CD14-positive monocyte (primary cell): ENCODE data around the gene MAP6. TPM values are rescaled to one million over a fixed set of nuclear protein-coding genes. Genes with fewer than 3 reads are reported as not detected.

Source experiments
- DNase-seq, 3 donors: peaks; one replicate each; pipeline ENCODE4 v3.0.0-alpha.2; 2011 to 2022
- H2AFZ ChIP-seq: 2 replicates; pipeline ENCODE4 v1.6.0; 2012; ENCODE audit warnings: mild to moderate bottlenecking, low read depth, low read length, inconsistent platforms; ENCODE audit not compliant: insufficient read depth, poor library complexity, severe bottlenecking
- H3K27ac ChIP-seq, 2 donors: 1 replicate in 1 of 2; 2 replicates in 1 of 2; pipeline ENCODE4 v1.5.1; 2012 to 2013; ENCODE audit warnings: low read length in 2 of 2, control low read depth in 1 of 2, inconsistent platforms in 1 of 2, low read depth in 1 of 2, mild to moderate bottlenecking in 1 of 2
- H3K27me3 ChIP-seq, 2 donors: one replicate each; pipeline versions ENCODE4 v1.6.0 to v1.6.1; 2011 to 2013; ENCODE audit warnings: low read length in 2 of 2; ENCODE audit not compliant: control insufficient read depth in 2 of 2, insufficient read depth in 2 of 2
- H3K36me3 ChIP-seq, 2 donors: replicated peaks in 1 of 2; 1 replicate in 1 of 2; 2 replicates in 1 of 2; pipeline versions ENCODE4 v1.5.1 to v1.6.1; 2012 to 2013; ENCODE audit warnings: low read length in 2 of 2, control low read depth in 1 of 2, inconsistent platforms in 1 of 2, mild to moderate bottlenecking in 1 of 2; ENCODE audit not compliant: insufficient read depth in 2 of 2, control insufficient read depth in 1 of 2
- H3K4me1 ChIP-seq, 2 donors: 1 replicate in 1 of 2; 2 replicates in 1 of 2; pipeline versions ENCODE4 v1.5.1 to v1.6.1; 2012 to 2013; ENCODE audit warnings: low read length in 2 of 2, control low read depth in 1 of 2, inconsistent platforms in 1 of 2, mild to moderate bottlenecking in 1 of 2, moderate library complexity in 1 of 2; ENCODE audit not compliant: insufficient read depth in 2 of 2, control insufficient read depth in 1 of 2
- H3K4me2 ChIP-seq: replicated peaks from 2 replicates; pipeline ENCODE3; 2012; ENCODE audit warnings: low read length, moderate library complexity, mild to moderate bottlenecking; ENCODE audit not compliant: poor library complexity, severe bottlenecking; ENCODE audit errors: extremely low read depth
- H3K4me3 ChIP-seq, 3 experiments: fragments of 200-600 bp in 1 of 3; sonication (generic) in 1 of 3; replicated peaks in 1 of 3; 1 replicate in 2 of 3; 2 replicates in 1 of 3; pipeline ENCODE4 v1.5.1; 2011 to 2013; ENCODE audit warnings: low read length in 3 of 3, mild to moderate bottlenecking in 3 of 3, control low read depth in 2 of 3, low read depth in 2 of 3, inconsistent platforms in 1 of 3, moderate library complexity in 1 of 3
- H3K79me2 ChIP-seq: 2 replicates; pipeline ENCODE4 v1.6.0; 2012; ENCODE audit warnings: mild to moderate bottlenecking, control low read depth, inconsistent platforms, low read length, moderate library complexity; ENCODE audit not compliant: insufficient read depth
- H3K9ac ChIP-seq: 2 replicates; pipeline ENCODE4 v1.6.0; 2017; ENCODE audit warnings: low read length, mild to moderate bottlenecking; ENCODE audit not compliant: insufficient read depth, poor library complexity, severe bottlenecking
- H3K9me3 ChIP-seq, 2 donors: replicated peaks in 1 of 2; 1 replicate in 1 of 2; 2 replicates in 1 of 2; pipeline versions ENCODE4 v1.5.1 to v1.6.1; 2012 to 2013; ENCODE audit warnings: low read length in 2 of 2, control low read depth in 1 of 2; ENCODE audit not compliant: control insufficient read depth in 1 of 2, insufficient read depth in 1 of 2
- H4K20me1 ChIP-seq: 2 replicates; pipeline ENCODE4 v1.6.0; 2012; ENCODE audit warnings: mild to moderate bottlenecking, low read length, control low read depth, moderate library complexity; ENCODE audit not compliant: insufficient read depth
- H3K27ac Mint-ChIP-seq, 7 donors: one replicate each; pipeline ENCODE4 v1.8.0; 2020; ENCODE audit warnings: mild to moderate bottlenecking in 7 of 7, mixed read lengths in 7 of 7, moderate library complexity in 6 of 7, inconsistent platforms in 2 of 7
- H3K27me3 Mint-ChIP-seq, 3 donors: one replicate each; pipeline ENCODE4 v1.8.0; 2021 to 2022; ENCODE audit warnings: low read depth in 3 of 3, mild to moderate bottlenecking in 3 of 3, mixed read lengths in 3 of 3, moderate library complexity in 3 of 3, inconsistent platforms in 1 of 3
- H3K36me3 Mint-ChIP-seq, 2 donors: one replicate each; pipeline ENCODE4 v1.8.0; 2020; ENCODE audit warnings: mixed read lengths in 2 of 2, inconsistent platforms in 1 of 2, mild to moderate bottlenecking in 1 of 2
- H3K4me1 Mint-ChIP-seq: one replicate; pipeline ENCODE4 v1.8.0; 2020; ENCODE audit warnings: mild to moderate bottlenecking, mixed read lengths
- H3K4me3 Mint-ChIP-seq, 2 donors: one replicate each; pipeline ENCODE4 v1.8.0; 2020; ENCODE audit warnings: mild to moderate bottlenecking in 2 of 2, mixed read lengths in 2 of 2, moderate library complexity in 1 of 2
- H3K9me3 Mint-ChIP-seq, 7 donors: one replicate each; pipeline ENCODE4 v1.8.0; 2020 to 2022; ENCODE audit warnings: mixed read lengths in 7 of 7, mild to moderate bottlenecking in 6 of 7, moderate library complexity in 6 of 7, inconsistent platforms in 2 of 7
- CTCF ChIP-seq: fragments of 200-600 bp; IDR thresholded peaks from one replicate; pipeline ENCODE4 v1.8.0; 2022; ENCODE audit warnings: antibody characterized with exemption, mild to moderate bottlenecking
- WGBS: methylation state at CpG from one replicate; pipeline ENCODE4 v1.1.5; 2013; ENCODE audit warnings: missing lambda C conversion rate; ENCODE audit not compliant: insufficient coverage; 5-methylcytosine and 5-hydroxymethylcytosine counted together
- intact Hi-C, 2 donors: fragments of 100-400 bp; cut with micrococcal nuclease; formaldehyde crosslinking; loops; one replicate each; pipeline versions ENCODE4 v1.15.0 to v1.15.1; 2023
- polyA plus RNA-seq, 3 donors: library from polyadenylated mRNA; depleted of rRNA in 1 of 3; unstranded in 2 of 3; stranded (reverse) in 1 of 3; fragments of 300-500 nt in 2 of 3; fragments of >200 nt in 1 of 3; fragmentation: Illumina TruSeq in 2 of 3; gene quantifications; 1 replicate in 2 of 3; 2 replicates in 1 of 3; pipeline ENCODE4 v1.2.3, GENCODE V29; 2012 to 2021

MAP6 gene
- polyA plus RNA-seq, 3 donors: not detected

DNA sequence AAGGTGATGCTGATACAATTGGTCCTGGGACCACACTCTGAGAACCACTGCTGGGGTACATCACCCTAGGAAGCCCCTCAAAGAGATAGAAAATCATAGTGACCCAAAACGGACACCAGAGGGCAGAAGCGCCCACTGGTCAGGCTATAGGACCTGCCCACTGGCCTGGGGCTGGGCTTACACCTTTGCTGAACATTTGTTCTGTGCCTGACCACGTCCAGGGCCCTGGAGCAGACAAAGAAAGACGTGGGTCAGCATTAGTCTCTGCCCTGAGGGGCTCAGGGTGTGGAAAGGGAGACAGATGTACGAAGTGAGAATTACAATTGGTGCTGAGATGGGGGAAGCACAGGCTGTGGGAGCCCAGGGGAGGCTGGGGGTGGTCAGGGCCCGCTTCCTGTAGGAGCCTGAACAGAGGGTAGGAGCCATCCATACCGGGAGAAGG is 121.2 kb downstream of the MAP6 start:
- H3K27me3 ChIP-seq: no peaks in the 10 kb centered on the region
- no peak overlapping the region for H3K27ac Mint-ChIP-seq
- no peak overlapping the region for H3K9ac ChIP-seq
- H3K36me3 ChIP-seq: no peaks in the 10 kb centered on the region
- H3K9me3 Mint-ChIP-seq: peaks cover 0 to 1% (median 0%) of the 10 kb centered on the region in 7 donors
- intact Hi-C loops: no loop called here
- H3K9me3 ChIP-seq: no peaks in the 10 kb centered on the region
- no peaks in the 10 kb centered on the region for H4K20me1 ChIP-seq
- peak; percentile 26 to 48 (median 43) for DNase-seq
- no peaks in the 10 kb centered on the region for H3K4me1 ChIP-seq
- H3K27ac ChIP-seq: no peak overlapping the region
- H3K4me2 ChIP-seq: no peak overlapping the region
- WGBS: 34% methylated on average over 5 of the region's 7 CpGs
- TF ChIP-seq CTCF: peak; percentile 87
- H3K27me3 Mint-ChIP-seq: peaks cover 4 to 11% (median 7%) of the 10 kb centered on the region in 3 donors
- no peak overlapping the region for H2AFZ ChIP-seq
- no peak overlapping the region for H3K4me3 ChIP-seq
- no peaks in the 10 kb centered on the region for H3K4me1 Mint-ChIP-seq
- H3K36me3 Mint-ChIP-seq: no peaks in the 10 kb centered on the region
- H3K4me3 Mint-ChIP-seq: no peak overlapping the region
- no peaks in the 10 kb centered on the region for H3K79me2 ChIP-seq

DNA sequence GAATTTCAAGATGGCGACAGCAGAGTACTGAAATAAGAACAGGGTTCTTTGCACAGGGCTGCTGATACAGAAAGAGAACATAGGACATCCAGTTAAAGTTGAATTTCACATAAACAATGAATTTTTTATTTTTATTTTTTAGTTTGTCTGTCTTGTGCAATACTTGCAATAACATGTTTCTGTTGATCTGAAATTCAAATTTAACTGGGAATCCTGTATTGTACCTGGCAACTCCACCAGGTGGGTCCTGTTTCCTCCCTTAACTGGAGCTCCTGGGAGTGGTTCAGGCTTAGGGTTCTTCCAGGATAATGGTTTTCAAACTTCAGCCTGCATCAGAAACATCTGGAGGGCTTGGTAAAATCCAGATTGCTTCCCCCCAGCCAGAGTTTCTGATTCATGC is 121.7 kb downstream of the MAP6 start:
- Mint-ChIP-seq H3K9me3 (peaks cover 0 to 1% (median 0%) of the 10 kb centered on the region in 7 donors), H3K4me3 (no peak overlapping the region), H3K4me1 (no peaks in the 10 kb centered on the region), H3K36me3 (no peaks in the 10 kb centered on the region), H3K27me3 (peaks cover 4 to 11% (median 5%) of the 10 kb centered on the region in 3 donors), H3K27ac (no peak overlapping the region)
- Histone ChIP-seq H3K36me3 (no peaks in the 10 kb centered on the region), H3K27me3 (no peaks in the 10 kb centered on the region), H3K4me1 (no peaks in the 10 kb centered on the region), H3K4me3 (no peak overlapping the region), H3K79me2 (no peaks in the 10 kb centered on the region), H4K20me1 (no peaks in the 10 kb centered on the region), H3K27ac (no peak overlapping the region), H3K4me2 (no peak overlapping the region), H3K9ac (no peak overlapping the region), H3K9me3 (no peaks in the 10 kb centered on the region), H2AFZ (no peak overlapping the region)
- DNase-seq: no peak
- intact Hi-C loops: no loop called here
- WGBS: no CpG with 5 or more reads among the region's 1 CpG
- TF ChIP-seq CTCF: no peak
